GM21619 (cell line): ENCODE measurements around the gene VNN1.
"Not testable (repeated sequence)": the region's sequence is repeated elsewhere in the genome, so short reads cannot be mapped to it uniquely, and the experiment has no call there.

Experiments used
- ATAC-seq: cut with Tn5 transposase; IDR thresholded peaks from one replicate; pipeline ENCODE4 v1.9.1; 2021; ENCODE audit not compliant: unreplicated experiment

The VNN1 gene

DNA sequence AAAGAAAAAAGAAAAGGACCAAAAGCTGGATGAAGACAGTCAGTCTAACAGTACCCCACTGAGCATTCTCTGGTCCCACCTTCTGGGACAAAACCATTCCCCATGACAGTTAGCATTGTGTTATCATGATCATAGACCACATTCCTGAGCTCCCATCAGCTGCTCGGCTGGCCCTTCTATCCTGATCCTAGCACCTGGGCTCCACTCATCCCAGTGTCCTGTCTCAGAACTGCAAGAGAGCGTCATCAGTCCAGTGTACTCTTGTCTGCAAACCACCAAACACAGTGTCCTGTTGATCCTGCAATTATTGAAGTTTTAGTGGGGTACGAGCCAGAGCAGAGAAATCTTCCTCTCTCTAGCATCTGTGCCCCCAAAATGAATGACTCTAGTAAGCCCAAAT is 38.9 kb downstream of the VNN1 start:
- no peak for ATAC-seq

DNA sequence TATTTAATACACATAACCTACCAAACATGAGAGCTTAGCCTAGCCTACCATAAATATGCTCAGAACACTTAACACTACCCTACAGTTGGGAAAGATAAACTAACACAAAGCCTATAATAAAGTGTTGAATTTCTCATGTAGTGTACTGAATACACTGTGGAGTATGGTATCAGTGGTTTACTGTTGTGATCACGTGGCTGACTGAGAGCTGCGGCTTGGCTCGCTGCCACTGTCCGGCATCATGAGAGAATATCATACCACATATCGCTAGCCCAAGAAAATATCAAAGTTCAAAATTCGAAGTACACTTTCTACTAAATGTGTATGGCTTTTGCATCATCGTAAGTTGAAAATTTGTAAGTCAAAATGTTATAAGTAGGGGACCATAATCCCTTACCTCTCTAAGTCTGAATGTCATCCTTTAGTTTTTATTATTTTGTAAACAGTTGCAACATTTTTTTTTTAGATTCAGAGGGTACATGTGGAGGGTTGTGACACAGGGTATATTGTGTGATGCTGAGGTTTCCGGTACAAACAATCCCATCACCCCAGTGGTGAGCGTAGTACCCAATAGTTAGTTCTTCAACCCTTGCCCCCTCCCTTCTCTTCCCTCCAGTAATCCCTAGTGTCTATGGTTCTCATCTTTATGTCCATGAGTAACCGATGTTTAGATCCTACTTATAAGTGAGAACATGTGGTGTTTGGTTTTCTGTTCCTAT is 40.3 kb downstream of the VNN1 start:
- no peak for ATAC-seq

DNA sequence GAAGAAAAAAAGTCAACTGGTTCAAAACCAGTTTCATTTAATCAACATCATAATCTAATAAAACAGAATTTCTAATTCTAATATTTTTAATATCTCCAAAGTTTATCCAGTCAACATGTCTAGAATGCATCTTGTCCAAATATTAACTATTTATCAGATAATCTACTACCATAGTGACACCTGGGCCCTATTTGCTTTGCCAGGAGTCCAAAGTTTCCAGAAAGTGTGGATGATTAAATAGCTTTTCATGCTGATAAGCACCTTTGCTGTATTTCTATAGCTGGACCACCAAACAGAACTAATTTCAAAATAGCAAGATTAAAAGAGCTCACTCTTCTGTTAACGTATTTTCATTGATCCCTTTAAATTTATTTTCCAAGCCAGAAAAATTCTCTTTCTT is 42.6 kb downstream of the VNN1 start:
- ATAC-seq: no peak

GRCh38 chr6:132669690-132670291 is 44.1 kb downstream of the VNN1 start:
- ATAC-seq: peak; percentile 72

GRCh38 chr6:132666118-132666517 is 47.7 kb downstream of the VNN1 start:
- no peak for ATAC-seq

- no peak for ATAC-seq
Observed at GRCh38 chr6:132664309-132665034, 49.4 kb downstream of the VNN1 start.

GRCh38 chr6:132663661-132664060 is 50.2 kb downstream of the VNN1 start:
- ATAC-seq: no peak

GRCh38 chr6:132661906-132662305 is 51.9 kb downstream of the VNN1 start:
- ATAC-seq: no peak

GRCh38 chr6:132659082-132659481 is 54.8 kb downstream of the VNN1 start, which contains the start of gene TAAR1:
TSS of gene TAAR1 (minus strand) at chr6:132659182. CDS start at chr6:132646003, 13,179 bp downstream.
- no peak for ATAC-seq

DNA sequence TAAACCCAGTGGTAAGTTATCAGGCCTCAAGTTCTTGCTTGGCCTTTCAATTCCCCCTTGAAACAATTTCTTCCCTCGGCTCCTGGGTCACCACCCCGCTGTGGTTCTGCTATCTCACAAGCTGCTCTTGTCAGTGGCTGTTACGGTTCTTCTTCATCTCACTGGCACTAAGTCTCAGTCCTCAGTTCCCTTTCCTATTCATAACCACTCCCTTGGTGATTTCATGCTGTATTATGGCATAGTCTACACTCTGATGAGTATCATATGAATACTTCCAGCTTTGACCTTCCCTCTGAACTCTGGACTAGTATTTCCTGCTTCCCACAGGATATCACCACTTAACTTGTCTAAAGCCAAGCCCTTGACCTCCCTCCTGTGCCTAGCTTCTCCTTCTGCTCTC is 62.8 kb downstream of the VNN1 start:
- peak; percentile 41 for ATAC-seq

DNA sequence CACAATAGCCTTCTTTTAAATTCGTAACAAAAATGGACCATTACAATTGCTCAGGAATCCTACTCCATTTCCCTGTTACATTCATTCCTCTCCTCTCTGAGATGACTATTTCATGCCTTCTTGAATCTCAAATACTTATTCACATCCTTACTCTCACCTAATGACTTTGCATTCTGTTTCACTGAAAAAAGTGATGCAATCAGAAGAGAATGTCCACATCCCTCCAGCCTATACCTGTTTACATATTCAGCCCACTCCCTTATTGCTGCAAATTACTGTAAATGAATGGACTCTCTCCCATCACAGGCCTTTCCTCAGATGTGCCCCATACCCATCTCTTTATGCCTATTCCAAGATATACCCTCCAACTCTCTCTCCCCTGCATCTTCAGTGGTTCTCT is 63.4 kb downstream of the VNN1 start:
- no peak for ATAC-seq

- ATAC-seq: no peak
Observed at GRCh38 chr6:132648828-132649227, 65.0 kb downstream of the VNN1 start.

DNA sequence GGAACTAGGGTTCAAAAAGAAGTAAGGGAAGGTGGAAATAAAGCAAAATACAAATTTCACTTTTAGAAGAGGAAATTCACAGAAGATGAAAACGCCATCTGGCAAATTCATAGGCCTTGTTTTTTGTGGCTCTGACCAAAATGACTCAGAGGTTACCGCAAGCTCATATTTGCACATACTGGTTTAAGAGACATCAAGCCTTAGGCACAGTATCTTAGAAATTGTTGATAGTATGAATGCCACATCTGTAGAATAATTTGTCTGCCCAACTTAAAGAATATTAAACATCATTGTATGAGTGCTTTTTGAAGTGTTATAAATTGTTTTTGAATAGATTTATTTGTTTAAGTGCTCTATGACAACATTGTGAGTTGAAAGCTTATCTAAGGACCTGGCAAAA is 65.5 kb downstream of the VNN1 start:
- ATAC-seq: peak; percentile 83

DNA sequence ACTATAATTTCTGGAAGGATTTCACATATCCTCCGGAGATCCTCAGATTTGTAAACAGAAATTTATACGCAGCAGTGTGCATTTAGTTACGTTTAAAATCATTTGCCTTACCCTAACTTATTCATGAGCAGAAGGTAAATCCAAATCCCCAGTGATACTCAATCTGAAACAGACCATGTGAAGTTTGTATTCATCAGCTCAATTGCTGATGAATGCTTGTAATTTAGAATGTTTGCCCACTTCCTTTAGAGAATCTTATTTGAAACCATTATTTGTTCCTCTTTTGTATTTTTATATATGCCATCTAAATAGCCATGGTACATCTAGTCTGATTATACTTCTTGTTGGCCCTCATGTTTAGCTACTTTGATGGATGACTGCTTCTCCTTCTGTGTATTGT is 70.3 kb downstream of the VNN1 start:
- peak; percentile 41 for ATAC-seq

DNA sequence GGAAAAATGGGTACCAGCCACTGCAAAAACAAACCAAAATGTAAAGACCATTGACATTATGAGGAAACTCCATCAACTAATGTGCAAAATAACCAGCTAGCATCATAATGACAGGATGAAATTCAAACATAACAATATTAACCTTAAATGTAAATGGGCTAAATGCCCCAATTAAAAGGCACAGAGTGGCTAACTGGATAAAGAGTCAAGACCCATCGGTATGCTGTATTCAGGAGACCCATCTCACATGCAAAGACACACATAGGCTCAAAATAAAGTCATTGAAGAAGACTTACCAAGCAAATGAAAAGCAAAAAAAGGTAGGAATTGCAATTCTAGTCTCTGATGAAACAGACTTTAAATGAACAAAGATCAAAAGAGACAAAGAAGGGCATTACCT is 76.7 kb downstream of the VNN1 start:
- ATAC-seq: not testable (repeated sequence)

GRCh38 chr6:132635906-132636305 is 77.9 kb downstream of the VNN1 start:
- not testable (repeated sequence) for ATAC-seq

DNA sequence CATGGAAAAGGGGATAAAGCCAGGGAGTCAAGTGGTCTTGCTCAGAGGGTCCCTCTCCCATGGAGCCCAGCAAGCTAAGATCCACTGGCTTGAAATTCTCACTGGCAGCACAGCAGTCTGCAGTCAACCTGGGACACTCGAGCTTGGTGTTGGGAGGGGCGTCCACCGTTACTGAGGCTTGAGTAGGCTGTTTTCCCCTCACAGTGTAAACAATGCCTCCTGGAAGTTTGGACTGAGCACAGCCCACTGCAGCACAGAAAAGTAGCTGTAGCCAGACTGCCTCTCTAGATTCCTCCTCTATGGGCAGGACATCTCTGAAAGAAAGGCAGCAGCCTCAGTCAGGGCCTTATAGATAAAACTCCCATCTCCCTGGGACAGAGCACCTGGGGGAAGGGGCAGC is 78.6 kb downstream of the VNN1 start:
- not testable (repeated sequence) for ATAC-seq

- no peak for ATAC-seq
Observed at GRCh38 chr6:132634796-132635195, 79.1 kb downstream of the VNN1 start.

GRCh38 chr6:132633362-132633761 is 80.5 kb downstream of the VNN1 start:
- no peak for ATAC-seq
